Amygdala (tissue), 56 donors: ENCODE measurements around the gene RNF44.
"Not testable (repeated sequence)": the region's sequence is repeated elsewhere in the genome, so short reads cannot be mapped to it uniquely, and the experiment has no call there.

Experiments
- DNase-seq, 56 donors: peaks; one replicate each; lab custom pipeline; 2025; lab: John Stamatoyannopoulos, UW

RNF44 gene

DNA sequence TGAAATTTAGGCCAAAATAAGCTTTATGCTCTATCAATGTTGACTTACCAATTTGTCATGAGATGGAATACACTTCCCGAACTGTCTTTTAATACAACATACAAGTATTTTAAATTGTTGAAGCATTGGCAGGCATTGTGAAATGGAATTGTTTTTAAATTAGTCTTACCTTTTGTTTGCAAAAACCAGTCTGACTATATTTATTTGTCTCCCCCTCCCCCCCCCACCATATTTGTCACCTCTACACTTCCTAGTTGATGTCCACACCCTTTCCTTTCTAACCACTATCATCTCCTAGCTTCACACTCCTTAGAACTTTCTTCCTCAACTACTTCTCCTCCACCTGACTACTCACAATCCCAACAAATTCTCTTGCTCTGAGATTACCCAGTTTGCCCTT, 48.1 kb downstream of the RNF44 start:
- DNase-seq = no peak

DNA sequence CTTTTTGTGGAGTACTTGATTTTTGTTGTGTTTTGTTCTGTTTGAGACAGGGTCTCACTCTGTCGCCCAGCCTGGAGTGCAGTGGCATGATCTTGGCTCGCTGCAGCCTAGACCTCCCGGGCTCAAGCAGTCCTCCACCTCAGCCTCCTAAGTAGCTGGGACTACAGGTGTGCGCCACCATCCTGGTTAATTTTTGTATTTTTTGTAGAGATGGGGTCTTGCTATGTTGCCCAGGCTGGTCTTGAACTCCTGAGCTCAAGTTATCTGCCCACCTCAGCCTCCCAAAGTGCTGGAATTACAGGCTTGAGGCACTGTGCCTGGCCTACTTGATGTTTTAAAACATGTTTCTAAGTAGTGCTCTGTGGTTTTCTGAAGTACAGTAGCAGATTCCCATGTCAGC, 50.0 kb downstream of the RNF44 start:
- not testable (repeated sequence) for DNase-seq

DNA sequence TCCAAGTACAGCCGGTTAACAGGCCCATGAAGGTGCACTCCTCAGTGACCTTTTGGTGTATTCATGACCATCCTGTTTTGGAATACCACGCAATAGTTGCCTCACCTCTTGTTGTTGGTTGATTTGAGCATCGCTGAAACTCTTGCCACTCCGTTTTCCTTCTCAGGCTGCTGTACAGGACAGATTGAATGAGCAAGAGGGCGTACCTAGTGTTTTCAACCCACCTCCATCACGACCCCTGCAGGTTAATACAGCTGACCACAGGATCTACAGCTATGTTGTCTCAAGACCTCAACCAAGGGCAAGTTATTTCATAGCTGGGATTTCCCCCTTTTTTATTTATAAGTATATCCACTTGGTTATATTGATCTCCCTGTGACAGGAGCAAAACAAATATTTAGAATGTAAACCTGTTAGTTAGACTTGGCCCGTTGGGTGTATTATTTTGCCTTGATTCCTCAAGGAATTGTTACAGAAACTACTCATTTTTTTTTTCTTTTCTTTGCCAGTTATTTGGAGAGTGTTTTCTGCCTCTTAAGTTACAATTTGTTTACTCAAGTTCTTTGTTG, 50.9 kb downstream of the RNF44 start:
- DNase-seq = no peak

DNA sequence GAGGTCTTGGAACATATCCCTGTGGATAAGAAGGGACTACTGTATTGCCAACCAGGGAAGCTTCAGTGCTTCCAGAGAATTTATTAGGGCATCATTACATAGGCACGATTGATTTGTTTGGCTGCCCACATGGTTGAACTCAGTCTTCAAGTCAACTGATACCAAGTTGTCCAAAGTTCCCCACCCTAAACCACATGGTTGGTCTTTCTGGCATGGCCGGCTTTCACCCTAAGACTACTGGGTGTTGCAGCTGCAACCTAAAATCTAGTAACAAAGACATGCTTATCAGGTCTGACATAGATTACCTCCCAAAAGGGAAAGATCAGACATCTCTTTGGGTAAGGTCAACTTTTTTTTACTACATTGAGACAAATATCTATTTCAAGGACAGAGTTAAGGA, 52.0 kb downstream of the RNF44 start:
- DNase-seq = no peak

GRCh38 chr5:176481711-176482110, 55.5 kb downstream of the RNF44 start:
- DNase-seq = no peak
